ENCODE measurements around the gene RORC. TPM values are rescaled to one million over a fixed set of nuclear protein-coding genes. Genes with fewer than 3 reads are reported as not detected.

The RORC gene
- total RNA-seq, 1 experiment from 2014 or later, result 0.26 TPM

GRCh38 chr1:151763990-151764389 lies 67.6 kb downstream of the RORC start:
- H3K27ac ChIP-seq (ENCODE audit: low read length), result peak overlapping the region; percentile 47
- DNase-seq, result no peak
- peak overlapping the region; percentile 77 for H3K4me3 ChIP-seq (ENCODE audit: low read length)
- peaks cover 37% of the 10 kb centered on the region for H3K4me1 ChIP-seq (ENCODE audit: insufficient read depth, low read length)
- H3F3A ChIP-seq (ENCODE audit: low read length, unreplicated experiment), result no peaks in the 10 kb centered on the region
- no peaks in the 10 kb centered on the region for H3K27me3 ChIP-seq (ENCODE audit: low read length)
- H3K9ac ChIP-seq (ENCODE audit: low read length), result peak overlapping the region; percentile 80
- no peaks in the 10 kb centered on the region for H4K20me1 ChIP-seq (ENCODE audit: low read length)
- ChIA-PET CTCF (interaction anchor here (0.6 to 1.5 kb wide), 4 partner anchors 69 to 118 kb away, joined by 3 to 5 read pairs (median 4); no protein-coding TSS in a partner anchor), POLR2A (ENCODE audit: unreplicated experiment) (no interaction called here)
- H3K36me3 ChIP-seq (ENCODE audit: low read depth, low read length), result peaks cover 27% of the 10 kb centered on the region
- peaks cover 26% of the 10 kb centered on the region for H3K79me2 ChIP-seq (ENCODE audit: low read length)
- no peaks in the 10 kb centered on the region for H3K9me2 ChIP-seq (replicated peaks; ENCODE audit: low read length)
- H3K9me3 ChIP-seq (ENCODE audit: low read length), result no peaks in the 10 kb centered on the region
- intact Hi-C loops (cut with micrococcal nuclease), result loop anchor here (1.0 kb wide), 1 partner anchor 26 kb away; the partner anchor contains the start of gene TDRKH
- no peak for ATAC-seq
- H3K4me2 ChIP-seq (ENCODE audit: low read length), result peak overlapping the region; percentile 92
- no TSS peak for BruUV-seq (replicated peaks)
- peak overlapping the region; percentile 90 for H2AFZ ChIP-seq (ENCODE audit: low read length)
- no peak for TF ChIP-seq EZH2phosphoT487 (IDR thresholded peaks at IDR 0.05; ENCODE audit: borderline replicate concordance, low read length)

- peak; percentile 89 for DNase-seq
- BruUV-seq (replicated peaks), result TSS peak; percentile 97
- POLR2A ChIA-PET (ENCODE audit: unreplicated experiment), result interaction anchor here (0.5 to 0.6 kb wide), 3 partner anchors 17 to 175 kb away, joined by 3 to 6 read pairs (median 3); no protein-coding TSS in a partner anchor
- no peaks in the 10 kb centered on the region for H3K27me3 ChIP-seq (ENCODE audit: low read length)
- peak within 1 kb of the TSS; percentile 77 for H3K4me3 ChIP-seq (ENCODE audit: low read length)
- peak within 1 kb of the TSS; percentile 92 for H3K4me2 ChIP-seq (ENCODE audit: low read length)
- no peaks in the 10 kb centered on the region for H3K9me3 ChIP-seq (ENCODE audit: low read length)
- peaks cover 36% of the 10 kb centered on the region for H3K4me1 ChIP-seq (ENCODE audit: insufficient read depth, low read length)
- CTCF ChIA-PET, result interaction anchor here (0.6 to 1.5 kb wide), 7 partner anchors 28 to 239 kb away, joined by 3 to 6 read pairs (median 5); no protein-coding TSS in a partner anchor
- intact Hi-C loops (cut with micrococcal nuclease), result loop anchor here (1.0 kb wide), 1 partner anchor 27 kb away; the partner anchor contains the start of gene TDRKH
- peaks cover 26% of the 10 kb centered on the region for H3K79me2 ChIP-seq (ENCODE audit: low read length)
- peak; percentile 98 for ATAC-seq
- H3K36me3 ChIP-seq (ENCODE audit: low read depth, low read length), result peaks cover 30% of the 10 kb centered on the region
- TF ChIP-seq EZH2phosphoT487 (IDR thresholded peaks at IDR 0.05; ENCODE audit: borderline replicate concordance, low read length) (no peak), EZH2 (IDR thresholded peaks at IDR 0.05; ENCODE audit: low read length, unreplicated experiment) (no peak), CTCF (conservative IDR thresholded peaks at IDR 0.05; ENCODE audit: low read depth, low read length) (no peak)
- peak within 1 kb of the TSS; percentile 80 for H3K9ac ChIP-seq (ENCODE audit: low read length)
- H3K9me2 ChIP-seq (replicated peaks; ENCODE audit: low read length), result no peaks in the 10 kb centered on the region
- peak within 1 kb of the TSS; percentile 47 for H3K27ac ChIP-seq (ENCODE audit: low read length)
- no peaks in the 10 kb centered on the region for H3F3A ChIP-seq (ENCODE audit: low read length, unreplicated experiment)
- no peaks in the 10 kb centered on the region for H4K20me1 ChIP-seq (ENCODE audit: low read length)
- H2AFZ ChIP-seq (ENCODE audit: low read length), result peak within 1 kb of the TSS; percentile 90
These were observed 68.4 kb downstream of the RORC start, which contains the start of gene MRPL9 for GRCh38 chr1:151762941-151763921. Gene MRPL9, minus strand, starts transcription at chr1:151763496. Its CDS starts 17 bp downstream, at chr1:151763479.

GRCh38 chr1:151760597-151761385 lies 70.8 kb downstream of the RORC start:
- CTCF ChIA-PET, result no interaction called here
- Histone ChIP-seq H3K9ac (ENCODE audit: low read length) (no peak overlapping the region), H3K79me2 (ENCODE audit: low read length) (peaks cover 26% of the 10 kb centered on the region), H3K27ac (ENCODE audit: low read length) (no peak overlapping the region), H3K27me3 (ENCODE audit: low read length) (no peaks in the 10 kb centered on the region), H3F3A (ENCODE audit: low read length, unreplicated experiment) (no peaks in the 10 kb centered on the region), H3K9me3 (ENCODE audit: low read length) (no peaks in the 10 kb centered on the region), H2AFZ (ENCODE audit: low read length) (no peak overlapping the region), H4K20me1 (ENCODE audit: low read length) (no peaks in the 10 kb centered on the region), H3K4me3 (ENCODE audit: low read length) (no peak overlapping the region), H3K4me1 (ENCODE audit: insufficient read depth, low read length) (peaks cover 31% of the 10 kb centered on the region), H3K36me3 (ENCODE audit: low read depth, low read length) (peaks cover 33% of the 10 kb centered on the region), H3K9me2 (replicated peaks; ENCODE audit: low read length) (no peaks in the 10 kb centered on the region), H3K4me2 (ENCODE audit: low read length) (no peak overlapping the region)
- intact Hi-C loops (cut with micrococcal nuclease), result no loop called here
- no peak for TF ChIP-seq EZH2phosphoT487 (IDR thresholded peaks at IDR 0.05; ENCODE audit: borderline replicate concordance, low read length)
- no peak for TF ChIP-seq CTCF (conservative IDR thresholded peaks at IDR 0.05; ENCODE audit: low read depth, low read length)
- TF ChIP-seq EZH2 (IDR thresholded peaks at IDR 0.05; ENCODE audit: low read length, unreplicated experiment), result no peak
- DNase-seq (peak; percentile 43), ATAC-seq (no peak)
- no TSS peak for BruUV-seq (replicated peaks)
- POLR2A ChIA-PET (ENCODE audit: unreplicated experiment), result no interaction called here
